ENCODE data around the gene TMEM179.
"Not testable (repeated sequence)": the region's sequence is repeated elsewhere in the genome, so short reads cannot be mapped to it uniquely, and the experiment has no call there.

Gene TMEM179

GRCh38 chr14:104604458-104605449 lies at the start of gene TMEM179:
Gene TMEM179, minus strand, starts transcription at chr14:104604772. Its CDS starts 31 bp downstream, at chr14:104604741.
- Mint-ChIP-seq H3K27me3 (peaks cover 58% of the 10 kb centered on the region), H3K4me1 (peaks cover 2% of the 10 kb centered on the region), H3K4me3 (no peak within 1 kb of the TSS), H3K9me3 (no peaks in the 10 kb centered on the region), H3K36me3 (ENCODE audit: low read depth) (no peaks in the 10 kb centered on the region), H3K27ac (no peak within 1 kb of the TSS)
- DNase-seq (peak; percentile 11), ATAC-seq (no peak)

DNA sequence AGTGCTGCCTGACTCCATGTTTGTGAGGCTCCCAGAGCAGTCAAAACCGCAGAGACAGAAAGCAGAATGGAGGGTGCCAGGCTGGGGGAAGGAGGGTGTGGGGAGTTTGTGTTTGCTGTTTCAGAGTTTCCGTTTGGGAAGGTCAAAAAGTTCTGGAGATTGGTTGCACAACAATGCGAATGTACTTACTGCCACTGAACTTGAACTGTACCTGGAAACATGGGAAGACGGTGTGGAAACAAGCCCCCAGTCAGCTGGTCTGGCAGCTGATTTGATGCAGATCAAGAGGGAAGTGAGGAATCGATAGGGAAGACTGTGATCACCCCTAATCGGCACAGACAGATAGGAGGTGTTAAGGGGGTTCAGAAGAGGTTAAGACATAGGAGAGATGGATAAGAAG lies 49.5 kb upstream of the TMEM179 start:
- no peak overlapping the region for H3K4me3 Mint-ChIP-seq

DNA sequence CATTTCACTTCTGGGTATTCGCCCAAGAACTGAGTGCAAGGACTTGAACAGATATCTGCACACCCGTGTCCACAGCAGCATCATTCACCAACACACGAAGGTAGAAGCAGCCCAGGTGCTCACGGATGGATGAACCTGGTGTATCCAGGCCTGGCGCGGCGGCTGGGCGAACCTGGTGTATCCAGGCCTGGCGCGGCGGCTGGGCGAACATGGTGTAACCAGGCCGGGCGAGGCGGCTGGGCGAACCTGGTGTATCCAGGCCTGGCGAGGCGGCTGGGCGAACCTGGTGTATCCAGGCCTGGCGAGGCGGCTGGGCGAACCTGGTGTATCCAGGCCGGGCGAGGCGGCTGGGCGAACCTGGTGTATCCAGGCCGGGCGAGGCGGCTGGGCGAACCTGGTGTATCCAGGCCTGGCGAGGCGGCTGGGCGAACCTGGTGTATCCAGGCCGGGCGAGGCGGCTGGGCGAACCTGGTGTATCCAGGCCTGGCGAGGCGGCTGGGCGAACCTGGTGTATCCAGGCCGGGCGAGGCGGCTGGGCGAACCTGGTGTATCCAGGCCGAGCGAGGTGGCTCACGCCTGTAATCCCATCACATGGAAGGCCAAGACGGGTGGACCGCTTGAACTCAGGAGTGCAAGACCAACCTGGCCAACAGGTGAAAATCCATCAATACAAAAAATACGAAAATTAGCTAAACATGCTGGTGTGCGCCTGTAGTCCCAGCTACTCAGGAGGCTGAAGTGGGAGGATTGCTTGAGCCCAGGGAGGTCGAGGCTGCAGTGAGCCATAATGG lies 48.8 kb upstream of the TMEM179 start:
- H3K36me3 Mint-ChIP-seq (ENCODE audit: low read depth); H3K27me3 Mint-ChIP-seq; H3K27ac Mint-ChIP-seq; H3K4me3 Mint-ChIP-seq; ATAC-seq; H3K9me3 Mint-ChIP-seq; DNase-seq: not testable (repeated sequence)
- peaks cover 20% of the 10 kb centered on the region for H3K4me1 Mint-ChIP-seq

More for the DNA sequence above, 49.5 kb upstream of the TMEM179 start:
- H3K36me3 Mint-ChIP-seq (ENCODE audit: low read depth), result no peaks in the 10 kb centered on the region
- H3K27me3 Mint-ChIP-seq, result peaks cover 5% of the 10 kb centered on the region
- DNase-seq, result no peak
- peaks cover 23% of the 10 kb centered on the region for H3K4me1 Mint-ChIP-seq
- no peak for ATAC-seq
- no peak overlapping the region for H3K27ac Mint-ChIP-seq
- H3K9me3 Mint-ChIP-seq, result no peaks in the 10 kb centered on the region

DNA sequence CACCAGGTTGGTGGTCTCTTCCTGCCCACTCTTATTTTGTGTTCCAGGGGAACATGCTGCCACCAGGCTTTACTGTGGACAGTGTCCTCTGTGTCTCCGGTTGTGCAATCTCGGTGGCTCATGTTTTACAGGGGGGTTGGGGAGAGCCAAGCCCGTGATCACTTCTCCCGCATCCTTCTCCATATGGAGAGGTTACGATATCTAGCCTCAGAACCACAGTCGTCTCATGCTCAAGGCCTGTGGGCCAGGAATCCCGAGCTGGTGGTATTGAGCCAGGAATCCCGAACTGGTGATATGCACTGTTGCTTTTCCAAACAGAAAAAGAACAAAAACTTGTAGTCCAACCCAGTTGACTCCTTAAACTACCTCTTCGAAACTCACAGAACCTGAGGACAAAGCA lies 47.8 kb upstream of the TMEM179 start:
- no peak for ATAC-seq
- H3K4me1 Mint-ChIP-seq, result peaks cover 13% of the 10 kb centered on the region
- H3K4me3 Mint-ChIP-seq, result no peak overlapping the region

DNA sequence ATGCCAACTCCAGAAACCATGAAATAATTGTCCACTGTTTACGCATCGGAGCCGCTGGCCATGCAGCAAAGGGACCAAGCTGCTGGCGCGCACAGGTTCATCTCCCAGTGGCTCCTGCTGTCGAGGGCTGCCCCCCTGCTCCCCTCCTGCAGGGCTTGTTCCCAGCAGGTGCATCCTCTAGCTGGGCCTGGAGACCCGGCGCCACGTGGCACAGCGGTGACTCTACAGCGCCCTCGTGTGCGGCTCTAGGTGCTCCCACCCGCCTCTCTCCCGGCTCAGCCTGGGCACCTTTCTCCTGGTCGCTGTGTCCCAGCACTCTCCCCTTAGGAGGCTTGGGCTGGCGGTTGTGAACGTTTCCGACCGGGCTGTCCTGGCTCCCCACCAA lies 47.3 kb upstream of the TMEM179 start:
- ATAC-seq (no peak), DNase-seq (no peak)
- Mint-ChIP-seq H3K4me1 (peaks cover 12% of the 10 kb centered on the region), H3K4me3 (no peak overlapping the region), H3K27me3 (peaks cover 10% of the 10 kb centered on the region), H3K9me3 (no peaks in the 10 kb centered on the region), H3K27ac (no peak overlapping the region), H3K36me3 (ENCODE audit: low read depth) (no peaks in the 10 kb centered on the region)

More for the DNA sequence above, 47.8 kb upstream of the TMEM179 start:
- DNase-seq, result no peak
- H3K36me3 Mint-ChIP-seq (ENCODE audit: low read depth), result no peaks in the 10 kb centered on the region
- H3K9me3 Mint-ChIP-seq, result no peaks in the 10 kb centered on the region
- H3K27me3 Mint-ChIP-seq, result peaks cover 10% of the 10 kb centered on the region
- no peak overlapping the region for H3K27ac Mint-ChIP-seq

GRCh38 chr14:104650981-104651875 lies 46.7 kb upstream of the TMEM179 start:
- no peak overlapping the region for H3K27ac Mint-ChIP-seq
- no peak for ATAC-seq
- H3K4me1 Mint-ChIP-seq, result peaks cover 8% of the 10 kb centered on the region
- H3K36me3 Mint-ChIP-seq (ENCODE audit: low read depth), result no peaks in the 10 kb centered on the region
- no peak for DNase-seq
- no peaks in the 10 kb centered on the region for H3K9me3 Mint-ChIP-seq
- no peak overlapping the region for H3K4me3 Mint-ChIP-seq
- H3K27me3 Mint-ChIP-seq, result peaks cover 10% of the 10 kb centered on the region

- H3K9me3 Mint-ChIP-seq, result no peaks in the 10 kb centered on the region
- H3K36me3 Mint-ChIP-seq (ENCODE audit: low read depth), result no peaks in the 10 kb centered on the region
- no peak overlapping the region for H3K27ac Mint-ChIP-seq
- peak overlapping the region; percentile 34 for H3K4me3 Mint-ChIP-seq
- H3K4me1 Mint-ChIP-seq, result peaks cover 3% of the 10 kb centered on the region
- DNase-seq, result peak; percentile 82
- peak; percentile 82 for ATAC-seq
- H3K27me3 Mint-ChIP-seq, result peaks cover 10% of the 10 kb centered on the region
Measured at GRCh38 chr14:104650057-104650980, 45.7 kb upstream of the TMEM179 start.

DNA sequence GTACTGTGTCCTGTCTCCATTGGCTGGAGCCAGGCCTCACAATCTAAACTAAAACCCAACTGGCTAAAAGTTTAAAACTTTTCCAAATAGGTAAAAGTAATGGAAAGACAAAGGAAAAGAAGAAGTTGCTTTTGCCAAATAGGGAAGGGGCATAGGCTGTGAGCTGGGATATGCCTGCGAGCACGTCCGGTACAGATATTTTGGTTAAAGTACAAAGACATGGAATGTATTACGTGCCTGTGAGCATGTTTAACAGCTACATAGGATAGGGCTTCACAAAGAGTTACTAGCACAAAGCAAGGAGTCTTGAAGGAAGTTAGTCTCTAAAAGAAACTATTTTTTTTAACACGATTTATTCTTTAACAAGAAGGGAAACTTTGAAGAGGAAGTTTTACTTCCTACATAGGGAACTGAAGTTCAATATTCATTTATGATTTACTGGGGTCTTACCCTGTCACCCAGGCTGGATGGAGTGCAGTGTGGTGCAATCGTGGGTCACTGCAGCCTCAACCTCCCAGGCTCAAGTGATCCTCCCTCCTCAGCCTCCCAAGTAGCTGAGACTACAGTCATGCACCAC lies 43.0 kb upstream of the TMEM179 start:
- Mint-ChIP-seq H3K9me3 (no peaks in the 10 kb centered on the region), H3K27ac (no peak overlapping the region), H3K27me3 (peaks cover 10% of the 10 kb centered on the region), H3K4me1 (peaks cover 3% of the 10 kb centered on the region), H3K36me3 (ENCODE audit: low read depth) (no peaks in the 10 kb centered on the region), H3K4me3 (no peak overlapping the region)
- DNase-seq (no peak), ATAC-seq (no peak)

- Mint-ChIP-seq H3K4me3 (no peak overlapping the region), H3K4me1 (peaks cover 3% of the 10 kb centered on the region), H3K9me3 (no peaks in the 10 kb centered on the region), H3K36me3 (ENCODE audit: low read depth) (no peaks in the 10 kb centered on the region), H3K27me3 (peaks cover 13% of the 10 kb centered on the region), H3K27ac (no peak overlapping the region)
- ATAC-seq (no peak), DNase-seq (no peak)
Measured at GRCh38 chr14:104644656-104645378, 40.2 kb upstream of the TMEM179 start.

DNA sequence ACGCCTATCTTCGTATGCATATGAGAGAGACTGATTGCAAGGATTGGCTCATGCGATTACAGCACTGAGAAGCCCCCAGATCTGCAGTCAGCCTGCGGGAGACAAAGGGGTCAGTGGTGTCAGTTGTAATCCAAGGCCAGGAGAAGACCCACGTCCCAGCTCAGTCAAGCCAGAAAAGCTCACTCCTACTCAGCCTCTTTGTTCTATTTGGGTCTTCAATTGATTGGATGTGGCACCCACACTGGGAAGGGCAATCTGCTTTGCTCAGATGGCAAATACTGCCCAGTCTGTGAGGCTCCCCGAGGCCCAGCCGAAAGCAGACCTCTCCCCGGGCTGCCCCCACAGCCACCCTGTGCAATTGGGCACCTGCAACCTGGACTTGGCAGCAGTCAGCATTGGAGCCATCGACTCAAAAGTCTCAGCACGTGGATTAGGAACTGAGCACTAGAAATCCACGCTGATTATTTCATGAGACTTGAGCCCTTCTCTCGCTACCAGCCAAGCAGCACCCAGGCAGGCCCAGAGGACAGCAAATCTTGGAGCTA lies 39.6 kb upstream of the TMEM179 start:
- Mint-ChIP-seq H3K27ac (no peak overlapping the region), H3K4me3 (no peak overlapping the region), H3K4me1 (peaks cover 1% of the 10 kb centered on the region), H3K9me3 (no peaks in the 10 kb centered on the region), H3K27me3 (peaks cover 12% of the 10 kb centered on the region), H3K36me3 (ENCODE audit: low read depth) (no peaks in the 10 kb centered on the region)
- DNase-seq (no peak), ATAC-seq (no peak)

- H3K4me1 Mint-ChIP-seq, result peaks cover 1% of the 10 kb centered on the region
- DNase-seq (no peak), ATAC-seq (no peak)
- H3K9me3 Mint-ChIP-seq, result no peaks in the 10 kb centered on the region
- no peak overlapping the region for H3K4me3 Mint-ChIP-seq
- peaks cover 7% of the 10 kb centered on the region for H3K27me3 Mint-ChIP-seq
- H3K36me3 Mint-ChIP-seq (ENCODE audit: low read depth), result no peaks in the 10 kb centered on the region
- no peak overlapping the region for H3K27ac Mint-ChIP-seq
Measured at GRCh38 chr14:104643306-104643705, 38.7 kb upstream of the TMEM179 start.

GRCh38 chr14:104642540-104642868 lies 37.9 kb upstream of the TMEM179 start:
- no peak for ATAC-seq
- Mint-ChIP-seq H3K4me1 (peaks cover under 1% of the 10 kb centered on the region), H3K9me3 (no peaks in the 10 kb centered on the region), H3K4me3 (no peak overlapping the region), H3K27me3 (peaks cover 7% of the 10 kb centered on the region), H3K36me3 (ENCODE audit: low read depth) (no peaks in the 10 kb centered on the region), H3K27ac (no peak overlapping the region)
- DNase-seq, result no peak
